Chondrocyte (in vitro differentiated cells): ENCODE measurements around the gene PLEKHA4. TPM values are rescaled to one million over a fixed set of nuclear protein-coding genes. Genes with fewer than 3 reads are reported as not detected.

Source experiments
- DNase-seq: peaks from one replicate; pipeline ENCODE4 v3.0.0; 2021; ENCODE audit warnings: mixed read lengths, low spot score
- H3K27ac Mint-ChIP-seq: one replicate; pipeline ENCODE4 v1.8.0; 2021; ENCODE audit warnings: mild to moderate bottlenecking, moderate library complexity, mixed read lengths; ENCODE audit not compliant: unreplicated experiment
- H3K27me3 Mint-ChIP-seq: 2 replicates; pipeline ENCODE4 v1.8.0; 2021; ENCODE audit warnings: low read depth, mixed read lengths
- H3K36me3 Mint-ChIP-seq: 2 replicates; pipeline ENCODE4 v1.8.0; 2021; ENCODE audit warnings: low read depth, mixed read lengths
- H3K4me1 Mint-ChIP-seq: 2 replicates; pipeline ENCODE4 v1.8.0; 2021; ENCODE audit warnings: low read depth, mild to moderate bottlenecking, mixed read lengths
- H3K4me3 Mint-ChIP-seq: one replicate; pipeline ENCODE4 v1.8.0; 2021; ENCODE audit warnings: mild to moderate bottlenecking, moderate library complexity, mixed read lengths; ENCODE audit not compliant: unreplicated experiment
- H3K9me3 Mint-ChIP-seq: 2 replicates; pipeline ENCODE4 v1.8.0; 2021; ENCODE audit warnings: low read depth, mixed read lengths
- CTCF ChIP-seq: fragments of 200-600 bp; sonication (generic); IDR thresholded peaks from 2 replicates; pipeline ENCODE4 v1.5.0; 2021; ENCODE audit warnings: antibody characterized with exemption, mild to moderate bottlenecking, moderate library complexity
- total RNA-seq: library from RNA; stranded (reverse); gene quantifications from 3 replicates; pipeline ENCODE4 v1.2.1, GENCODE V29; 2021

Gene PLEKHA4
- total RNA-seq, 1 donor from 2014 or later: 16.8 TPM

GRCh38 chr19:48841571-48841970 lies 26.8 kb downstream of the PLEKHA4 start:
- H3K27me3 Mint-ChIP-seq: no peaks in the 10 kb centered on the region
- no peak for TF ChIP-seq CTCF
- peaks cover 3% of the 10 kb centered on the region for H3K36me3 Mint-ChIP-seq
- no peak overlapping the region for H3K27ac Mint-ChIP-seq
- peaks cover 5% of the 10 kb centered on the region for H3K4me1 Mint-ChIP-seq
- H3K4me3 Mint-ChIP-seq: no peak overlapping the region
- DNase-seq: no peak
- H3K9me3 Mint-ChIP-seq: no peaks in the 10 kb centered on the region

GRCh38 chr19:48841047-48841446 lies 27.4 kb downstream of the PLEKHA4 start:
- peaks cover 3% of the 10 kb centered on the region for H3K36me3 Mint-ChIP-seq
- no peaks in the 10 kb centered on the region for H3K27me3 Mint-ChIP-seq
- no peaks in the 10 kb centered on the region for H3K9me3 Mint-ChIP-seq

GRCh38 chr19:48837687-48838086 lies 30.7 kb downstream of the PLEKHA4 start:
- DNase-seq: no peak
- H3K36me3 Mint-ChIP-seq: peaks cover 7% of the 10 kb centered on the region
- H3K4me3 Mint-ChIP-seq: peak overlapping the region; percentile 35
- H3K27ac Mint-ChIP-seq: no peak overlapping the region
- H3K9me3 Mint-ChIP-seq: no peaks in the 10 kb centered on the region
- H3K27me3 Mint-ChIP-seq: no peaks in the 10 kb centered on the region
- peaks cover 19% of the 10 kb centered on the region for H3K4me1 Mint-ChIP-seq
- no peak for TF ChIP-seq CTCF

More at GRCh38 chr19:48841047-48841446, 27.4 kb downstream of the PLEKHA4 start:
- H3K4me1 Mint-ChIP-seq: peaks cover 9% of the 10 kb centered on the region
- no peak overlapping the region for H3K4me3 Mint-ChIP-seq
- DNase-seq: no peak
- H3K27ac Mint-ChIP-seq: no peak overlapping the region
- no peak for TF ChIP-seq CTCF

- H3K27me3 Mint-ChIP-seq: no peaks in the 10 kb centered on the region
- DNase-seq: no peak
- peak overlapping the region; percentile 94 for H3K4me3 Mint-ChIP-seq
- H3K36me3 Mint-ChIP-seq: peaks cover 10% of the 10 kb centered on the region
- H3K27ac Mint-ChIP-seq: peak overlapping the region; percentile 96
- H3K9me3 Mint-ChIP-seq: no peaks in the 10 kb centered on the region
- TF ChIP-seq CTCF: no peak
- H3K4me1 Mint-ChIP-seq: peaks cover 19% of the 10 kb centered on the region
Measured at GRCh38 chr19:48837051-48837524, 31.3 kb downstream of the PLEKHA4 start.

GRCh38 chr19:48836089-48837017 lies 32.1 kb downstream of the PLEKHA4 start, which contains the start of gene HSD17B14:
TSS of gene HSD17B14 (minus strand) at chr19:48836491. CDS start at chr19:48836411, 80 bp downstream.
- Mint-ChIP-seq H3K36me3 (peaks cover 12% of the 10 kb centered on the region), H3K4me3 (peak within 1 kb of the TSS; percentile 94), H3K9me3 (no peaks in the 10 kb centered on the region), H3K4me1 (peaks cover 19% of the 10 kb centered on the region), H3K27me3 (no peaks in the 10 kb centered on the region), H3K27ac (peak within 1 kb of the TSS; percentile 96)
- no peak for DNase-seq
- peak; percentile 31 for TF ChIP-seq CTCF
